B cell (primary cell): ENCODE measurements around the gene RPL10A. TPM values are rescaled to one million over a fixed set of nuclear protein-coding genes. Genes with fewer than 3 reads are reported as not detected.

ENCODE experiments used
- ATAC-seq: fragments of 200-7000 bp; cut with Tn5 transposase; one replicate; pipeline ENCODE4 v1.10.0; 2021; ENCODE audit warnings: low read depth, mild to moderate bottlenecking, moderate number of reproducible peaks, moderate library complexity
- CTCF ChIA-PET: fragments of 350-600 bp; sonication (Branson Sonifier 250); formaldehyde crosslinking; loops from one replicate; lab custom pipeline; 2021; ENCODE audit warnings: antibody characterized with exemption, inconsistent platforms; lab: Charles Lee
- POLR2A ChIA-PET: fragments of 350-600 bp; sonication (Branson Sonifier 250); formaldehyde crosslinking; loops from one replicate; lab custom pipeline; 2021; ENCODE audit warnings: antibody characterized with exemption; lab: Charles Lee
- DNase-seq: peaks from one replicate; pipeline ENCODE4 v3.0.0; 2013
- H2AFZ ChIP-seq: 2 replicates; pipeline ENCODE4 v1.6.1; 2012; ENCODE audit warnings: mild to moderate bottlenecking, low read depth, low read length; ENCODE audit not compliant: insufficient read depth, poor library complexity, severe bottlenecking
- H3K27ac ChIP-seq, 2 donors: 1 replicate in 1 of 2; 2 replicates in 1 of 2; pipeline ENCODE4 v1.5.1; 2012 to 2013; ENCODE audit warnings: low read length in 2 of 2, mild to moderate bottlenecking in 2 of 2, moderate library complexity in 1 of 2
- H3K27me3 ChIP-seq, 4 experiments: fragments of 200-600 bp in 1 of 4; sonication (generic) in 1 of 4; replicated peaks in 1 of 4; 1 replicate in 2 of 4; 2 replicates in 2 of 4; pipeline versions ENCODE4 v1.6.1 to v1.7.0; 2013 to 2016; ENCODE audit warnings: low read length in 3 of 4, mild to moderate bottlenecking in 2 of 4, mixed read lengths in 1 of 4, moderate library complexity in 1 of 4; ENCODE audit not compliant: insufficient read depth in 4 of 4, control insufficient read depth in 3 of 4; ENCODE audit errors: control extremely low read depth in 1 of 4
- H3K36me3 ChIP-seq, 2 experiments: replicated peaks in 1 of 2; 1 replicate in 1 of 2; 2 replicates in 1 of 2; pipeline versions ENCODE4 v1.6.1 to v1.7.1; 2013; ENCODE audit warnings: low read length in 1 of 2; ENCODE audit not compliant: insufficient read depth in 2 of 2, control insufficient read depth in 1 of 2; ENCODE audit errors: control extremely low read depth in 1 of 2, extremely low read depth in 1 of 2
- H3K4me1 ChIP-seq, 2 donors: fragments of 200-600 bp in 1 of 2; sonication (generic) in 1 of 2; 1 replicate in 1 of 2; 2 replicates in 1 of 2; pipeline versions ENCODE4 v1.5.1 to v1.6.1; 2013 to 2017; ENCODE audit warnings: low read length in 2 of 2; ENCODE audit not compliant: control insufficient read depth in 2 of 2, insufficient read depth in 2 of 2
- H3K4me2 ChIP-seq: replicated peaks from 2 replicates; pipeline ENCODE3; 2012; ENCODE audit warnings: mild to moderate bottlenecking, low read depth, low read length; ENCODE audit not compliant: poor library complexity, severe bottlenecking
- H3K4me3 ChIP-seq, 5 experiments: fragments of 200-600 bp in 1 of 5; sonication (generic) in 1 of 5; 1 replicate in 3 of 5; 2 replicates in 2 of 5; pipeline versions ENCODE4 v1.5.1 to v1.7.0; 2011 to 2016; ENCODE audit warnings: low read length in 4 of 5, mild to moderate bottlenecking in 4 of 5, low read depth in 2 of 5, control low read depth in 1 of 5, moderate library complexity in 1 of 5; ENCODE audit not compliant: insufficient read depth in 1 of 5; ENCODE audit errors: control extremely low read depth in 1 of 5, extremely low read depth in 1 of 5
- H3K79me2 ChIP-seq: fragments of 200-600 bp; sonication (generic); one replicate; pipeline ENCODE4 v1.6.0; 2016; ENCODE audit warnings: low read length; ENCODE audit not compliant: control insufficient read depth, insufficient read depth
- H3K9ac ChIP-seq: fragments of 200-600 bp; sonication (generic); 2 replicates; pipeline ENCODE4 v1.6.1; 2017; ENCODE audit warnings: mild to moderate bottlenecking, low read length, moderate library complexity
- H3K9me3 ChIP-seq, 3 donors: one replicate each; pipeline versions ENCODE4 v1.6.1 to v1.7.1; 2013; ENCODE audit warnings: low read length in 2 of 3; ENCODE audit not compliant: control insufficient read depth in 2 of 3, insufficient read depth in 1 of 3; ENCODE audit errors: control extremely low read depth in 1 of 3
- H4K20me1 ChIP-seq: 2 replicates; pipeline ENCODE4 v1.6.0; 2012; ENCODE audit warnings: mild to moderate bottlenecking, low read length; ENCODE audit not compliant: insufficient read depth, control insufficient read depth, poor library complexity, severe bottlenecking
- H3K27ac Mint-ChIP-seq: one replicate; pipeline ENCODE4 v1.8.0; 2021; ENCODE audit warnings: mixed read lengths
- H3K27me3 Mint-ChIP-seq: one replicate; pipeline ENCODE4 v1.8.0; 2021; ENCODE audit warnings: mixed read lengths
- H3K4me1 Mint-ChIP-seq: one replicate; pipeline ENCODE4 v1.8.0; 2021; ENCODE audit warnings: mixed read lengths
- H3K4me3 Mint-ChIP-seq: one replicate; pipeline ENCODE4 v1.8.0; 2021; ENCODE audit warnings: mixed read lengths
- H3K9me3 Mint-ChIP-seq: one replicate; pipeline ENCODE4 v1.8.0; 2022; ENCODE audit warnings: mixed read lengths; ENCODE audit not compliant: insufficient read depth
- EZH2 ChIP-seq: IDR thresholded peaks from 2 replicates; pipeline ENCODE4 v1.6.1; 2012; ENCODE audit warnings: borderline replicate concordance, low read depth, mild to moderate bottlenecking, moderate library complexity, low read length; ENCODE audit not compliant: insufficient read depth, poor library complexity, severe bottlenecking
- WGBS: methylation state at CpG from one replicate; pipeline ENCODE4 v1.1.5; 2013; ENCODE audit warnings: missing lambda C conversion rate; ENCODE audit not compliant: insufficient coverage; 5-methylcytosine and 5-hydroxymethylcytosine counted together
- intact Hi-C: fragments of 100-400 bp; cut with micrococcal nuclease; formaldehyde crosslinking; loops from one replicate; pipeline ENCODE4 v1.10.0; 2022
- polyA plus RNA-seq: library from polyadenylated mRNA; depleted of rRNA; stranded (reverse); fragments of >200 nt; gene quantifications from 2 replicates; pipeline ENCODE4 v1.2.3, GENCODE V29; 2012
- total RNA-seq, 2 donors: library from RNA; stranded (reverse); fragments of 120-200 nt in 1 of 2; gene quantifications; 1 replicate in 1 of 2; 2 replicates in 1 of 2; pipeline versions ENCODE4 v1.2.3 to v1.2.4, GENCODE V29; 2013 to 2022
- TF ChIP-seq, protein P1 (sequence below): fragments of 200-600 bp; IDR thresholded peaks from one replicate; pipeline ENCODE4 v1.8.0; 2022; ENCODE audit warnings: antibody characterized with exemption, mild to moderate bottlenecking

The RPL10A gene
- total and polyA plus RNA-seq, 2 donors (not counting 1 experiment from before 2014, with no cell fraction given) = 1,687 to 3,150 TPM

DNA sequence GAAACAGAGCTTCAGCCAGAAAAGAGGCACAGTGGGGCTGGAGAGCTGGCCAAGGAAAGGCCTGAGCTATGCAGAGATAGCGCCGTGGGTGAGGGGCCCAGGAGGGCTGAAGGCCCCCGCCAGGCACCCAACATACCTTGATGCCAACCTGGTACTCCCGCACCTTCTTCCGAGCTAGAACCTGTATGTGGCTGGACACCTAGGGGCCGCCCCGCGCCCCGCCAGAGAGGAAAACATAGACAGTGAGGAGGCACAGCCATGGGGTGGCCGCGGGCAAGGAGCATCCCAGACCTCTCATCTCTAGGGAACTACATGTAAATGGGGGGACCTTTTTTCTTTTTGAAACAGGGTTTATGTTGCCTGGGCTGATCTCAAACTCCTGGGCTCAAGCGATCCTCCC lies 12.0 kb downstream of the RPL10A start:
- POLR2A ChIA-PET = no interaction called here
- H4K20me1 ChIP-seq = no peaks in the 10 kb centered on the region
- no peak overlapping the region for H2AFZ ChIP-seq
- intact Hi-C loops = no loop called here
- Mint-ChIP-seq H3K27me3 (no peaks in the 10 kb centered on the region), H3K9me3 (no peaks in the 10 kb centered on the region), H3K27ac (no peak overlapping the region), H3K4me1 (no peaks in the 10 kb centered on the region), H3K4me3 (no peak overlapping the region)
- CTCF ChIA-PET = no interaction called here
- H3K27me3 ChIP-seq = no peaks in the 10 kb centered on the region
- H3K9me3 ChIP-seq = no peaks in the 10 kb centered on the region
- H3K27ac ChIP-seq = no peak overlapping the region
- H3K4me3 ChIP-seq = no peak overlapping the region
- H3K4me1 ChIP-seq = no peaks in the 10 kb centered on the region
- 98% methylated on average over 5 of the region's 12 CpGs for WGBS
- DNase-seq = no peak
- ATAC-seq = no peak
- H3K79me2 ChIP-seq = no peaks in the 10 kb centered on the region
- no peaks in the 10 kb centered on the region for H3K36me3 ChIP-seq
- TF ChIP-seq, protein P1, sequence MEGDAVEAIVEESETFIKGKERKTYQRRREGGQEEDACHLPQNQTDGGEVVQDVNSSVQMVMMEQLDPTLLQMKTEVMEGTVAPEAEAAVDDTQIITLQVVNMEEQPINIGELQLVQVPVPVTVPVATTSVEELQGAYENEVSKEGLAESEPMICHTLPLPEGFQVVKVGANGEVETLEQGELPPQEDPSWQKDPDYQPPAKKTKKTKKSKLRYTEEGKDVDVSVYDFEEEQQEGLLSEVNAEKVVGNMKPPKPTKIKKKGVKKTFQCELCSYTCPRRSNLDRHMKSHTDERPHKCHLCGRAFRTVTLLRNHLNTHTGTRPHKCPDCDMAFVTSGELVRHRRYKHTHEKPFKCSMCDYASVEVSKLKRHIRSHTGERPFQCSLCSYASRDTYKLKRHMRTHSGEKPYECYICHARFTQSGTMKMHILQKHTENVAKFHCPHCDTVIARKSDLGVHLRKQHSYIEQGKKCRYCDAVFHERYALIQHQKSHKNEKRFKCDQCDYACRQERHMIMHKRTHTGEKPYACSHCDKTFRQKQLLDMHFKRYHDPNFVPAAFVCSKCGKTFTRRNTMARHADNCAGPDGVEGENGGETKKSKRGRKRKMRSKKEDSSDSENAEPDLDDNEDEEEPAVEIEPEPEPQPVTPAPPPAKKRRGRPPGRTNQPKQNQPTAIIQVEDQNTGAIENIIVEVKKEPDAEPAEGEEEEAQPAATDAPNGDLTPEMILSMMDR = no peak
- TF ChIP-seq EZH2 = no peak
- H3K4me2 ChIP-seq = no peak overlapping the region
- no peak overlapping the region for H3K9ac ChIP-seq

DNA sequence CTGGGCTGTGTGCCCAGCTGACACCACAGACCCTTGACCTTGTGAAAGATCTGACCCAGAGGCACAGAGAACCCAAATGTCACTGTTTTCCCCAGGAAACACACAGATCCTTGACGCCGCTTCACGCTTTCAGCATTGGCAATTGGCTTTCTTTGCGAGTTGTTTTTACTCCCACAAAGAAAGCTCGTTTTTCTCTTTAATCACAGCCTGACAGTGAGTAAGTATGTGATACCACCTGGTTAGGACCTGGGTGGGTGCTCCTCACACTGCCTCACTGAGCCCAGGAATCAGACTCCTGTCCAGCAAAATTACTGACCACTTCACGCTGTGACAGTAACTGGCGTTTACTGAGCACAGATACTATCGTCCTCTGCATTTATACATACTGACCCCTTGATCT lies 13.0 kb downstream of the RPL10A start:
- Histone ChIP-seq H4K20me1 (no peaks in the 10 kb centered on the region), H3K4me1 (no peaks in the 10 kb centered on the region), H3K79me2 (no peaks in the 10 kb centered on the region), H3K9me3 (no peaks in the 10 kb centered on the region), H3K27me3 (no peaks in the 10 kb centered on the region), H2AFZ (no peak overlapping the region), H3K27ac (no peak overlapping the region), H3K9ac (no peak overlapping the region), H3K36me3 (no peaks in the 10 kb centered on the region), H3K4me2 (no peak overlapping the region), H3K4me3 (no peak overlapping the region)
- TF ChIP-seq, protein P1 = no peak
- TF ChIP-seq EZH2 = no peak
- POLR2A ChIA-PET = no interaction called here
- H3K4me1 Mint-ChIP-seq = no peaks in the 10 kb centered on the region
- CTCF ChIA-PET = interaction anchor here (0.6 to 1.5 kb wide), 2 partner anchors 30 to 82 kb away, joined by 3 read pairs; no protein-coding TSS in a partner anchor
- WGBS = 100% methylated on average over 6 of the region's 8 CpGs
- no peaks in the 10 kb centered on the region for H3K27me3 Mint-ChIP-seq
- intact Hi-C loops = no loop called here
- no peak for DNase-seq
- no peaks in the 10 kb centered on the region for H3K9me3 Mint-ChIP-seq
- ATAC-seq = no peak
- no peak overlapping the region for H3K4me3 Mint-ChIP-seq
- H3K27ac Mint-ChIP-seq = no peak overlapping the region
